ENCODE data around the gene RNU6-9.

DNA sequence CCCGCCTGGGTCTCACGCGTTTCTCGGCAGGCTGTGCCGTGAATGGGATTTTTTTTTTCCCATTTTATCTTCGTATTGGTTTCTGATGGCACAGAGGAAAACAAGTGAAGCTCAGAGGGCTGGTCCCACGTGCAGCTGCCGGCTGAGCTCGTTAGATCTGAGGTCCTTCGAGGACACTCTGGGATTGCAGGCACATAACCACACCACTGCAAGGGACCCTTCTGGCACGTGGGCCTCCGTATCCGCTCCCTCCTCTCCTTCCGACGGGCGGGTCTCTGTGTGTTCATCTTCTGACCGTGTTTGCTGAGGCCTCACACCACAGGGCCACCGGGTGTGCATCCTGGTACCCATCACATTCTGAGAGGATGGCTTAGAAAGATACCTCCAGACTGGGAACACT lies 17.2 kb upstream of the RNU6-9 start:
- TF ChIP-seq, protein P1, sequence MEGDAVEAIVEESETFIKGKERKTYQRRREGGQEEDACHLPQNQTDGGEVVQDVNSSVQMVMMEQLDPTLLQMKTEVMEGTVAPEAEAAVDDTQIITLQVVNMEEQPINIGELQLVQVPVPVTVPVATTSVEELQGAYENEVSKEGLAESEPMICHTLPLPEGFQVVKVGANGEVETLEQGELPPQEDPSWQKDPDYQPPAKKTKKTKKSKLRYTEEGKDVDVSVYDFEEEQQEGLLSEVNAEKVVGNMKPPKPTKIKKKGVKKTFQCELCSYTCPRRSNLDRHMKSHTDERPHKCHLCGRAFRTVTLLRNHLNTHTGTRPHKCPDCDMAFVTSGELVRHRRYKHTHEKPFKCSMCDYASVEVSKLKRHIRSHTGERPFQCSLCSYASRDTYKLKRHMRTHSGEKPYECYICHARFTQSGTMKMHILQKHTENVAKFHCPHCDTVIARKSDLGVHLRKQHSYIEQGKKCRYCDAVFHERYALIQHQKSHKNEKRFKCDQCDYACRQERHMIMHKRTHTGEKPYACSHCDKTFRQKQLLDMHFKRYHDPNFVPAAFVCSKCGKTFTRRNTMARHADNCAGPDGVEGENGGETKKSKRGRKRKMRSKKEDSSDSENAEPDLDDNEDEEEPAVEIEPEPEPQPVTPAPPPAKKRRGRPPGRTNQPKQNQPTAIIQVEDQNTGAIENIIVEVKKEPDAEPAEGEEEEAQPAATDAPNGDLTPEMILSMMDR (IDR thresholded peaks at IDR 0.05; ENCODE audit: low read depth, low read length, poor library complexity, severe bottlenecking): no peak
- no peak for TF ChIP-seq EZH2phosphoT487 (IDR thresholded peaks at IDR 0.05; ENCODE audit: borderline replicate concordance, low read length)

All from DOHH2 (cell line).